Measurements from ENCODE around the gene EPHA2.

The EPHA2 gene

GRCh38 chr1:16137890-16138467 lies 17.9 kb downstream of the EPHA2 start:
- Histone ChIP-seq H3K9me3 (ENCODE audit: insufficient read depth, low read length, severe bottlenecking) (no peaks in the 10 kb centered on the region), H3K4me3 (ENCODE audit: low read depth in 1 of 2, low read length in 2 of 2) (no peak overlapping the region), H3K9ac (ENCODE audit: low read depth, low read length) (no peak overlapping the region), H3K79me2 (ENCODE audit: insufficient read depth, low read length) (no peaks in the 10 kb centered on the region), H3K36me3 (ENCODE audit: insufficient read depth, low read length) (no peaks in the 10 kb centered on the region), H3K27me3 (ENCODE audit: insufficient read depth, low read length, poor library complexity) (peaks cover 15% of the 10 kb centered on the region), H4K20me1 (ENCODE audit: insufficient read depth, low read length) (peaks cover 3% of the 10 kb centered on the region; the same call in 1 of the 2 replicates), H3K27ac (ENCODE audit: low read length) (no peak overlapping the region), H2AFZ (ENCODE audit: low read depth, low read length) (no peak overlapping the region), H3K4me1 (ENCODE audit: insufficient read depth, low read length) (no peaks in the 10 kb centered on the region), H3K4me2 (ENCODE audit: insufficient read depth, low read length) (no peak overlapping the region)
- no peak for DNase-seq
- TF ChIP-seq, protein P1, sequence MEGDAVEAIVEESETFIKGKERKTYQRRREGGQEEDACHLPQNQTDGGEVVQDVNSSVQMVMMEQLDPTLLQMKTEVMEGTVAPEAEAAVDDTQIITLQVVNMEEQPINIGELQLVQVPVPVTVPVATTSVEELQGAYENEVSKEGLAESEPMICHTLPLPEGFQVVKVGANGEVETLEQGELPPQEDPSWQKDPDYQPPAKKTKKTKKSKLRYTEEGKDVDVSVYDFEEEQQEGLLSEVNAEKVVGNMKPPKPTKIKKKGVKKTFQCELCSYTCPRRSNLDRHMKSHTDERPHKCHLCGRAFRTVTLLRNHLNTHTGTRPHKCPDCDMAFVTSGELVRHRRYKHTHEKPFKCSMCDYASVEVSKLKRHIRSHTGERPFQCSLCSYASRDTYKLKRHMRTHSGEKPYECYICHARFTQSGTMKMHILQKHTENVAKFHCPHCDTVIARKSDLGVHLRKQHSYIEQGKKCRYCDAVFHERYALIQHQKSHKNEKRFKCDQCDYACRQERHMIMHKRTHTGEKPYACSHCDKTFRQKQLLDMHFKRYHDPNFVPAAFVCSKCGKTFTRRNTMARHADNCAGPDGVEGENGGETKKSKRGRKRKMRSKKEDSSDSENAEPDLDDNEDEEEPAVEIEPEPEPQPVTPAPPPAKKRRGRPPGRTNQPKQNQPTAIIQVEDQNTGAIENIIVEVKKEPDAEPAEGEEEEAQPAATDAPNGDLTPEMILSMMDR (IDR thresholded peaks at IDR 0.05; ENCODE audit: borderline replicate concordance, extremely low read depth, low read length, poor library complexity, severe bottlenecking), result no peak
- no peak for TF ChIP-seq EZH2 (IDR thresholded peaks at IDR 0.05; ENCODE audit: borderline replicate concordance, low read depth, low read length, severe bottlenecking)
- ATAC-seq (ENCODE audit: insufficient read depth, low read depth), result no peak

GRCh38 chr1:16135501-16135900 lies 20.4 kb downstream of the EPHA2 start:
- no peaks in the 10 kb centered on the region for H3K79me2 ChIP-seq (ENCODE audit: insufficient read depth, low read length)
- DNase-seq (no peak), ATAC-seq (ENCODE audit: insufficient read depth, low read depth) (no peak)
- no peak overlapping the region for H3K4me2 ChIP-seq (ENCODE audit: insufficient read depth, low read length)
- no peak overlapping the region for H3K4me3 ChIP-seq (ENCODE audit: low read depth in 1 of 2, low read length in 2 of 2)
- H3K9ac ChIP-seq (ENCODE audit: low read depth, low read length), result no peak overlapping the region
- H4K20me1 ChIP-seq (ENCODE audit: insufficient read depth, low read length), result peaks cover 7% of the 10 kb centered on the region; the same call in 1 of the 2 replicates
- H3K4me1 ChIP-seq (ENCODE audit: insufficient read depth, low read length), result no peaks in the 10 kb centered on the region
- no peak for TF ChIP-seq EZH2 (IDR thresholded peaks at IDR 0.05; ENCODE audit: borderline replicate concordance, low read depth, low read length, severe bottlenecking)
- H3K27ac ChIP-seq (ENCODE audit: low read length), result no peak overlapping the region
- H3K36me3 ChIP-seq (ENCODE audit: insufficient read depth, low read length), result no peaks in the 10 kb centered on the region
- no peak overlapping the region for H2AFZ ChIP-seq (ENCODE audit: low read depth, low read length)
- H3K27me3 ChIP-seq (ENCODE audit: insufficient read depth, low read length, poor library complexity), result peaks cover 3% of the 10 kb centered on the region
- H3K9me3 ChIP-seq (ENCODE audit: insufficient read depth, low read length, severe bottlenecking), result no peaks in the 10 kb centered on the region

DNA sequence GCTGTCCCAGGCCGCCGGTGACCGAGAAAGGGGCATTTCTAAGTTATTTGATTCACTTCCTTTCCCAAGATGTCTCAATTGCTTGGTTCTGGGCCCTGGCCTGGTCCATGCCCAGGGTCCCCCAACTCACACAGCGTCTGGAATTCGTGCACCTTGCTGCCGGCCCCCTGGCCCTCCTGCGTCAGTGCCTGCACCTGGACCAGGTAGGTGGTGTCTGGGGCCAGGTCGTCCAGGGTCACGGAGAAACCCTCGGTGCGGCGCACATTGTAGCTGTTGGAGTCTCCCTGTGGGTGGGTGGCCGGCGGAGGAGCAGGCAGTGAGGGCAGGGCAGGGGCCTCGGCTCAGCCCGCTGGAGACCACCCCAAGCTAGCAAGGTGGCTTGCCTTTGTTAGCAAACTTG lies 21.0 kb downstream of the EPHA2 start:
- H3K9me3 ChIP-seq (ENCODE audit: insufficient read depth, low read length, severe bottlenecking), result no peaks in the 10 kb centered on the region
- H3K36me3 ChIP-seq (ENCODE audit: insufficient read depth, low read length), result no peaks in the 10 kb centered on the region
- no peaks in the 10 kb centered on the region for H3K79me2 ChIP-seq (ENCODE audit: insufficient read depth, low read length)
- no peak for DNase-seq
- peaks cover under 1% of the 10 kb centered on the region for H3K27me3 ChIP-seq (ENCODE audit: insufficient read depth, low read length, poor library complexity)
- no peak overlapping the region for H3K27ac ChIP-seq (ENCODE audit: low read length)
- no peaks in the 10 kb centered on the region for H3K4me1 ChIP-seq (ENCODE audit: insufficient read depth, low read length)
- no peak overlapping the region for H3K4me3 ChIP-seq (ENCODE audit: low read depth in 1 of 2, low read length in 2 of 2)
- no peak for ATAC-seq (ENCODE audit: insufficient read depth, low read depth)
- peaks cover 11% of the 10 kb centered on the region for H4K20me1 ChIP-seq (ENCODE audit: insufficient read depth, low read length)
- no peak overlapping the region for H3K4me2 ChIP-seq (ENCODE audit: insufficient read depth, low read length)
- TF ChIP-seq, protein P1 (IDR thresholded peaks at IDR 0.05; ENCODE audit: borderline replicate concordance, extremely low read depth, low read length, poor library complexity, severe bottlenecking), result no peak
- TF ChIP-seq EZH2 (IDR thresholded peaks at IDR 0.05; ENCODE audit: borderline replicate concordance, low read depth, low read length, severe bottlenecking), result no peak
- H3K9ac ChIP-seq (ENCODE audit: low read depth, low read length), result no peak overlapping the region
- no peak overlapping the region for H2AFZ ChIP-seq (ENCODE audit: low read depth, low read length)

GRCh38 chr1:16134066-16134801 lies 21.6 kb downstream of the EPHA2 start:
- no peak for TF ChIP-seq EZH2 (IDR thresholded peaks at IDR 0.05; ENCODE audit: borderline replicate concordance, low read depth, low read length, severe bottlenecking)
- TF ChIP-seq, protein P1 (IDR thresholded peaks at IDR 0.05; ENCODE audit: borderline replicate concordance, extremely low read depth, low read length, poor library complexity, severe bottlenecking), result no peak
- Histone ChIP-seq H3K4me1 (ENCODE audit: insufficient read depth, low read length) (no peaks in the 10 kb centered on the region), H3K36me3 (ENCODE audit: insufficient read depth, low read length) (no peaks in the 10 kb centered on the region), H3K27ac (ENCODE audit: low read length) (no peak overlapping the region), H3K27me3 (ENCODE audit: insufficient read depth, low read length, poor library complexity) (no peaks in the 10 kb centered on the region), H4K20me1 (ENCODE audit: insufficient read depth, low read length) (peaks cover 10% of the 10 kb centered on the region), H3K79me2 (ENCODE audit: insufficient read depth, low read length) (no peaks in the 10 kb centered on the region), H3K9me3 (ENCODE audit: insufficient read depth, low read length, severe bottlenecking) (no peaks in the 10 kb centered on the region), H3K4me3 (ENCODE audit: low read depth in 1 of 2, low read length in 2 of 2) (no peak overlapping the region), H3K4me2 (ENCODE audit: insufficient read depth, low read length) (no peak overlapping the region), H2AFZ (ENCODE audit: low read depth, low read length) (no peak overlapping the region), H3K9ac (ENCODE audit: low read depth, low read length) (no peak overlapping the region)
- ATAC-seq (ENCODE audit: insufficient read depth, low read depth) (no peak), DNase-seq (no peak)

All from DND-41 (cell line).